ENCODE data around the gene TAGLN3.
"Not testable (repeated sequence)": the region's sequence is repeated elsewhere in the genome, so short reads cannot be mapped to it uniquely, and the experiment has no call there.

The TAGLN3 gene

GRCh38 chr3:112011376-112011940 lies 12.7 kb downstream of the TAGLN3 start:
- DNase-seq = no peak

DNA sequence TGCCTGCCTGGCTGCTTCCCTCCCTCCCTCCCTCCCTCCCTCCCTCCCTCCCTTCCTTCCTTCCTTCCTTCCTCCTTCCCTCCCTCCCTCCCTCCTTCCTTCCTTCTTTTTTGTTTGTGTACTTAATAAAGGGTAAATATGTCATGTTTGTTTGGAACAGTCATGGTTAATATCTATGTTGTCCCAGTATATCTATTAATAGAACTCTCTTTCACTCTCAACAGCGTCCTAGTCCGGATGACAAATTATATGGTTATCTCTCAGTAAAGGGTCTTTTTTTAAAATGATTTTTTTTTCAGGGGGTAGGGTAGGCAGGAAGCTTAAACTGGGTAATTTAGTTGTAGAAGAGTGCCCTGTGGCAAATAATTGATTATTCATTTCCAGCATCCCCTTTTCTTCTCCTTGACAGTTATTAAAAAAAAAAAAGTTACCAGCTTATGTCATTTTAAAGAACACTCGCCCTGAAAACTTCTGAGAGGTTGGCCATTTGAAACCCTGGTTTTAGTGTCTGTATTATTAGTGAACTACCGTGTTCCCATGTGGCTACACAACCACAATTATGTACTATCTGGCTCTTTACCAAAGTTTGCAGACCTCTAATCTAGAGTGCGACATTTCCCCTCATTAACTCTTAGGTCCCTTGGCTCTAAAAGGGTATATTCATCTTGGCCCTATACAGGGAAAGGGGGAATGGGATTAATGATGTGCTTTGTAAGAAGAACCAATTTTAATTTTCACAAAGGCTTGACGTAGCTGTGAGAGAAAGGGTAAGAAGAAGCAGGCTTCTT lies 13.7 kb downstream of the TAGLN3 start:
- no peak for DNase-seq

GRCh38 chr3:112013058-112013783 lies 14.5 kb downstream of the TAGLN3 start:
- no peak for DNase-seq

DNA sequence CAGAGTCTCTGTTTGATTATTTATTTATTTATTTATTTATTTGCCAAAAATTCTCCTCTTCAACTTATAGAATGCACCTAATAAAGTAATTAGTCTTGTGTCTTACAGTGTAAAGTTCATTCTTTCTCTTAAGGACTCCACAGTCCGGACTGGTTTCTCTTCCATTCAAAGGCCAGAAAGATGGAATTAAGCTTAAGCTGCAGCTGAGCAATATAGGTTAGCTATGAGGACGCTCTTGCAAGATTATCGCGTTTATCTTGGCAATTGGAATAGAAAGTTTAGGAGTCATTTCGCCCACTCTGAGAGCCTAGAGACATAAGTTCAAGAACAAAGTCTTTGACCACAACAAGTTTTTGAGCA lies 15.0 kb downstream of the TAGLN3 start:
- DNase-seq = no peak

GRCh38 chr3:112017091-112017490 lies 18.4 kb downstream of the TAGLN3 start:
- DNase-seq = no peak

GRCh38 chr3:112018712-112019111 lies 20.0 kb downstream of the TAGLN3 start:
- DNase-seq = no peak

DNA sequence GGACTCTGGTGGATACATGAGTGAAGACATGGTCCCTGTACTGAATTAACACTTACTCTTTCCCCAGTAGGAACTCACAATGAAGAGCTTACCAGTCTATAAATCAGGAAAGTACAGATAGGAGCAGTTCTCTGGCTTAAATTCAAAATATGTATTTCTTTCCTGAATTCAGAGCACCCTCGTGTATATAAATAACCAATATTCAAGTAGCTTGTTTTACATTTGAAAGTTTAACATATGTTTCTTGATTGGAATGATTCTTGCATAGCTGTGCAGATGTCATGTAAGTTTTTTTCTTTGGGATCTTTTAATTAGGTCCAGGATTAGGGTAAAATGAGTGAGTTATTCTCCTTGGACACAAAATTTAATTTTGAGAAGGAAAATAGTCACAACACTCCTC lies 21.0 kb downstream of the TAGLN3 start:
- DNase-seq = no peak

- no peak for DNase-seq
Observed at GRCh38 chr3:112020674-112021085, 22.0 kb downstream of the TAGLN3 start.

DNA sequence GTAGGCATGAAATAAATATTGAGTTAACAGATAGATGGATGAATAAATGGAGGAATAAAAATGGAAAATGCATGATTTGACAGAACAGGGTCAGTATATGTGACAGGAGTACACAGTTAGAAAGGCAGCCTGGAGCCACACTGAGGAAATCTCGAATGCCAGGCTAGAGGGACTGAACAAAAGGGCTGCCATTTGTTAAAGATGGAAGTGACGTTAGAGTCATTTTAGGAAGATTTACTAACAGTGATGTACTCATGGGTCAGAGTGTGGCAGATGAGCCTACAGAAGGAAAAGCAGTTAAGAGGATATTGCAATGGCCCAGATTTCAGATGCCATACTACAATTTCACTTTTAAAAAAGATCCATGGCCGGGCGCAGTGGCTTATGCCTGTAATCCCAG lies 28.4 kb downstream of the TAGLN3 start:
- no peak for DNase-seq

GRCh38 chr3:112027826-112028225 lies 29.1 kb downstream of the TAGLN3 start:
- DNase-seq = no peak

DNA sequence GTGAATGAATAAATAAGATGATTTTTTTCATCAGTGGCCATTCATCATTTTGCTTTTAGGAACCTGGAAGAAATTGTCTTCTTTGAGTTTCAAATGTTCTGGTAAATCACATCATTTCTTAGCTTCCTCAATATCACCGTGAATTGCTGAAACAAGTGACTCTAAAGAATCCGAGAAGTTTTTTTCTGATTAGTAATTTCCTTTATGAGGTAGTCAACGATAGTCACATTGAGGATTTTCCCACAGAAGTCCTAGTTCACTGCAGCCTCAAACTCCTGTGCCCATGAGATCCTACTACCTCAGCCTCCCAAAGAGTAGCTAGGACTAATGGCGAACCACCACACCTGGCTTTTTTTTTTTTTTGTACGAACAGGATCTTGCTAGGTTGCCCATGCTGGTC lies 32.2 kb downstream of the TAGLN3 start:
- no peak for DNase-seq

DNA sequence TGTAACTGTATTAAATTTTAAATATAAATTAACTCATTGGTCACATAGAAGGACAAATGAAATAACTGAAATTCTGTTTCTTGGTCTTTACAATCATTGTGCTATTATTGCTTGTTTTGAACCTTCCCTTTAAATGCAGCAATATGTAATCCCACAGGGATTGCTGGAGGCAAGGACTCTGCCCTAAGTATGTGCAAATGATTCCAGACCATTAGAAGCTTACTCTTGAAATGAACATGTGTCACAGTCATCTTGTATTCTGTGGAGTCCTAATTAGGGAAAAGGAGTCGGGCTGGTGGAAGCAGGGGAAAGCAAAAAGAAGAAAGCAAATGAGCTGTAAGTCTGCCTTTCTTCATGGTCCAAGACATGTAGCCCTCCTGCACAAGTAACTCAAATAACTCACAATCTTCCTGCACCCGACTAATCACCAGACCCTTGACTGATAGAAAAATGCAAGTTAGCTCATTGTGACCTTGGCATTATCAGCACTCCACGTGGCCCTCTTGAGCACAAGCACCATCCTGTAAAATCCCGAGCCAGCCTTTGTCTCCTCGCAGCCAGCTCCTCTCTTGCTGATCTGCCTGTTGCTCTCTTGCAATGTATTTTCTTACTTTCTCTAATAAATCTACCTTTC lies 33.5 kb downstream of the TAGLN3 start:
- no peak for DNase-seq

DNA sequence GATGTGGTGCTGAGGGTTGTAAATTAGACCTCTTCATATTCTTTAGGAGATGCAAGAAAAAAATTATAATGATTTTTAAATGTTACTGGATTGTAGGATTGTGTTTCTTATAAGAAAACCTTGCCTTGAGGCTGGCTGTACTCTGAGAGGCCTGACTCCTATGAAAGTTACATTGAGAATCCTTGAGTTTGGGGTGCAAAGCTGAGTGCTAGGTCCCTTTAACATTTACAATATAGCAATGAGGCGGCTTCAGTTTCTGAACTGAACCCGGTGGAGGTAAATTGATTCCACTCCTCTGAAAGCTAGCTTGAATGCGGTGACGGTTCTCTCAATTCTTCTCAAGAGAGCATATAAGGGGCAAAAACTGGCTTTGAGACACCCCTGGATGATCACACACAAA lies 35.7 kb downstream of the TAGLN3 start, which contains the start of gene TMPRSS7:
TMPRSS7 (plus strand) TSS at position 301 of the 400 bp plus-strand sequence. CDS start 110 bp downstream, outside the sequence.
- no peak for DNase-seq

DNA sequence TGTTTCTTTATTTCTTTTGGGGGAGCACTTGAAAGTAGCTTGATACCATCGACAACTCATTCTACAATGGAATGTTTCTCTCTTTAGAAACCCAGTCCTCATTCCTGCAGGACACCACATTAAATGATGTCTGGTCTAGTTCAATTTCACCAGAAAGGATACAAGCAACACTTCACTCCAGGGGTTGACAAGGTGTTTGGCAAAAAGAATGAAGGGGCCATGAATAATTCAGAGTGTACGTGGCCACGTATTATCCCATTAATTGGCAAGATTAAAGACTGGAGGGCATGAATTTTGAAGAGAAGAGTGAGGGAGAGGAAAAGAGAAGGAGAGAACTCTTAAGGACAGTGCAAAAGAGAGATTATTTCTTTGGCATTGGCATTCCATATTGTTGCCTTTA lies 36.5 kb downstream of the TAGLN3 start:
- no peak for DNase-seq

DNA sequence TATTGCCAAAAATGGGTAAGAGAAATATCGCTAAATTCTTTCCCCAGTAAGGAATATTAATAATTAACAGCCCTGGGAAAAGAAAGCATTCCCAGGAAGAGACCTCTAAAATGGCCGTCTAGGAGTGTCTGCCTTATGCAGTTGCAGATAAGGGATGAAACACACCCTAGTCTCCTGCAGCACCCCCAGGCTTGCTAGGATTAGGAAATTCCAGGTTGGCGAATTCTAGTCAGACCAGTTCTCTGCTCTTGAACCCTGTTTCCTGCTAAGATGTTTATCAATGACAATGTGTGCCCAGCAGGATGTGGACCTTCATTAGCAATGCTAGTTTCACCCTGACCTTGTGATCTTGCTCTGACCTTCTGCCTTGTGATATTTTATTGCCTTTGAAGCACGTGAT lies 38.5 kb downstream of the TAGLN3 start:
- DNase-seq = not testable (repeated sequence)

DNA sequence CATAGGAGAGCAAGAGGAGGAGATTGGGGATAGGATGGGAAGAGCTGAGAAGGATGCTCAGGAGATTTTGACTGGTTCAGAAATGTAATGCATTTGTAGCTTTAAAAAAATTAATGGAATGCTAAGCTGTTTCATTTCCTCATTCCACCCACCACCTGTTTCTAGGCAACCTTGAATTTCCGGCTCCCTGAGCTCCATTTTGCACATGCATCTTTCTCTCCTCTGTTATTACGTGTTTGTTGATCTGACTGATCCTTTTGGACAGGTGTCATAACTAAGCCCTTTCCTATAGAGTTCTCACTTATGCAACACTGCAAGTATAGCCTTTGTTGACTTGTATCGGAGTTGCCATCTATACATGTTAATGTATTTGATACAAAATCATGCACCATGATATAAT lies 40.1 kb downstream of the TAGLN3 start:
- peak; percentile 8 for DNase-seq

DNA sequence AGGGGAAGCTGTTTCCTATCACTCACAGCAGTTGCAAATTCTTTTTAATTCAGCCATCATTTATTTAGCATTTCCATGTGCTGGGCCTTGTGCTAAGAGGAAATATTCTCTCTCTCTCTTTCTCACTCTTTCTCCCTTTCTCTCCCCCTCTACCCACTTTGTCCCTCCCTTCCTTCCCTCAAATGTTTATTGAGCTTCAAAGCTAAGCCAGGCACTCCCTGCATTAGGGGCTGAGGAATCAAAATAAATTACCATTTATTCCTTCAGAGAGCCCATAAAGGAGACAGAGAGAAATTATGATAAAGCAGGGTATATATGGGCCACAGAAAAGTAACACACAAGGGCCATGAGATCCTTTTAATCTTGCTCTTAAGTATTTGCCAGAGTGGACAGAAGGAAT lies 42.6 kb downstream of the TAGLN3 start:
- DNase-seq = no peak

DNA sequence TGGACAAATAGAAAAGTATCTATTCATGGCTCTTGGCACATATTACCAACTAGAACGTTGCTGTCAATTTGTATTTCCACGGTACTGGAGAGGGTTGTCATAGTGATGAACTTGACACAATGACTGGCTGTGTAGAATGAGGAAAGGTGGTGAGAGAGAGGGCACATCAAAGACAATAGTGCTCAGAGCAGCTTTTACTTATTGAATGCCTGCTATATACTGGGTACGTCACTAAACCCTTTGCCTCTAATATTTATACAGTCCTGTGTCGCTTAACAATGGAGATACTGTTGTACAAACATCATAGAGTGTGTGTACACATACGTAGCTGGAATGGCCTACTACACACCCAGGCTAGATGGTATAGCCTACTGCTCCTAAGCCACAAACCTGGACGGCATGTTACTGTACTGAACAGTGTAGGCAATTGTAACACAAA lies 44.1 kb downstream of the TAGLN3 start:
- DNase-seq = peak; percentile 86

- peak; percentile 53 for DNase-seq
Observed at GRCh38 chr3:112043621-112044201, 45.0 kb downstream of the TAGLN3 start.

- no peak for DNase-seq
Observed at GRCh38 chr3:112046599-112046998, 47.9 kb downstream of the TAGLN3 start.

- no peak for DNase-seq
Observed at GRCh38 chr3:112047264-112047663, 48.5 kb downstream of the TAGLN3 start.

DNA sequence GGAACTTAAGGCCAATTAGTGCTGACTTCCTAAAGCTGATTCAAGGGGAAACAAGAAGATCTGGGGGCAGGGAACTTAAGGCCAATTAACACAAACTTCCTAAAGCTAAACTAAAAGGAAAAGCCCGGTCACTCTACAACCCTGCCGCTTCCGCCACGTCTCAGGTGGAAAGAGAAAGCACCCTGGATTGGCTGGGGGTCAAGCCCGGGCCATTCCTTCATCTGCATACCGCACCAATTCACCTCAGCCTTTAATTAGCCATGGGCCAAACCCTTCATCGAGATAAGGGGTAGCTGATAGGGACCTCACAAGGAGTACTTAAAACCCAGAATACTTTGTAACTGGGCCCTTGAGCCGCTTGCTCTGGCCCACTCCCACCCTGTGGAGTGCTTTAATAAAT lies 50.2 kb downstream of the TAGLN3 start:
- DNase-seq = no peak

- no peak for DNase-seq
Observed at GRCh38 chr3:112053229-112053628, 54.5 kb downstream of the TAGLN3 start.
